COLO668 (cell line): Measurements from ENCODE around the gene NKX1-1.
"Not testable (repeated sequence)": the region's sequence is repeated elsewhere in the genome, so short reads cannot be mapped to it uniquely, and the experiment has no call there.

Experiments used
- DNase-seq: peaks from one replicate; lab custom pipeline; 2025; ENCODE audit not compliant: unreplicated experiment; lab: John Stamatoyannopoulos, UW

NKX1-1 gene

GRCh38 chr4:1406394-1406980 is at the start of gene NKX1-1:
NKX1-1 (minus strand) TSS chr4:1406442; CDS start chr4:1406442, 0 bp downstream.
- DNase-seq: no peak

- DNase-seq: no peak
Observed at GRCh38 chr4:1453731-1454130, 47.5 kb upstream of the NKX1-1 start.

- no peak for DNase-seq
Observed at GRCh38 chr4:1452431-1453051, 46.3 kb upstream of the NKX1-1 start.

GRCh38 chr4:1451752-1452122 is 45.5 kb upstream of the NKX1-1 start:
- no peak for DNase-seq

- DNase-seq: no peak
Observed at GRCh38 chr4:1451106-1451751, 45.0 kb upstream of the NKX1-1 start.

GRCh38 chr4:1449833-1450741 is 43.8 kb upstream of the NKX1-1 start:
- no peak for DNase-seq

GRCh38 chr4:1449475-1449832 is 43.2 kb upstream of the NKX1-1 start:
- DNase-seq: no peak

GRCh38 chr4:1448589-1449420 is 42.6 kb upstream of the NKX1-1 start:
- DNase-seq: no peak

GRCh38 chr4:1447676-1448588 is 41.7 kb upstream of the NKX1-1 start:
- no peak for DNase-seq

- DNase-seq: no peak
Observed at GRCh38 chr4:1446502-1447386, 40.5 kb upstream of the NKX1-1 start.

GRCh38 chr4:1445716-1446445 is 39.6 kb upstream of the NKX1-1 start:
- DNase-seq: no peak

- not testable (repeated sequence) for DNase-seq
Observed at GRCh38 chr4:1443688-1444172, 37.5 kb upstream of the NKX1-1 start.

GRCh38 chr4:1427010-1427409 is 20.8 kb upstream of the NKX1-1 start:
- no peak for DNase-seq

GRCh38 chr4:1421657-1422056 is 15.4 kb upstream of the NKX1-1 start:
- no peak for DNase-seq

- no peak for DNase-seq
Observed at GRCh38 chr4:1419708-1420107, 13.5 kb upstream of the NKX1-1 start.

- DNase-seq: no peak
Observed at GRCh38 chr4:1418494-1419285, 12.4 kb upstream of the NKX1-1 start.
